Measurements from ENCODE around the gene PLAGL2. TPM values are rescaled to one million over a fixed set of nuclear protein-coding genes. Genes with fewer than 3 reads are reported as not detected.
A peak's percentile ranks its signal among the peaks of the same experiment; 100 is the strongest.

Gene PLAGL2
- total and polyA plus RNA-seq, 2 of the 8 experiments (the other 6 are each of a cell fraction or from before 2014, with no cell fraction given), result 20.6 to 25.4 TPM

DNA sequence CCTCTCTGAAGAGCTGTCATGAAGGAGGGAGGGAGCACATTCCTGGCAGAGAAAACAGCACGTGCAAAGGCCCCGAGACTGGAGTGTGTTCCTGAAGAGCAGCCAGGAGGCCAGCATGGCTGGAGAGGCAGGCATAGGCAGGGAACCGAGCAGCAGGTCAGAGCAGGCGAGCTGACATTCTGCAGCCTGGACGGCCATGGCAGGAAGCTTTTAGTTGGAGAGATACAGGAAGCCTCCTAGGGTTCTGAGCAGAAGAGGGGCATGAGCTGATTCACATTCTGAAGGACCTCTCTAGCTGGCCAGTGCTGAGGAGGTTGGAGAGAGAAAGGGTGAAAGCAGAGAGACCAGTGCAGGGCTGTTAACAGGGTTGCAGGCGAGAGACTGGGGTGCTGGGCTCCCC is 29.9 kb upstream of the PLAGL2 start:
- DNase-seq (ENCODE audit: low read depth in 1 of 2, low spot score in 2 of 2) (no peak), FAIRE-seq (no peak)
- Histone ChIP-seq H3K23ac (ENCODE audit: insufficient read length) (no peak overlapping the region), H2AFZ (ENCODE audit: low read length) (no peak overlapping the region), H4K8ac (ENCODE audit: extremely low read depth, insufficient read depth, low read length) (no peak overlapping the region), H3K36me3 (ENCODE audit: control insufficient read depth in 2 of 4, insufficient read depth in 4 of 4, low read length in 3 of 4) (peaks cover 7 to 29% (median 19%) of the 10 kb centered on the region in 4 experiments; a peak in 6 of 8 replicates), H3K4me2 (ENCODE audit: insufficient read depth in 1 of 2, low read depth in 2 of 2, low read length in 2 of 2) (no peak overlapping the region), H2BK20ac (ENCODE audit: low read length) (no peak overlapping the region), H3K4ac (replicated peaks; ENCODE audit: insufficient read length, low read depth, low read length) (no peak overlapping the region), H2BK12ac (ENCODE audit: low read depth, low read length) (no peak overlapping the region), H3K9ac (replicated peaks in 1 of 4; ENCODE audit: extremely low read depth in 1 of 4, low read depth in 3 of 4, low read length in 3 of 4) (no peak overlapping the region), H3K27ac (ENCODE audit: low read depth, low read length) (no peak overlapping the region), H4K5ac (ENCODE audit: insufficient read length, low read depth, low read length) (no peak overlapping the region), H3K18ac (ENCODE audit: extremely low read depth, low read length) (no peak overlapping the region), H2BK120ac (replicated peaks; ENCODE audit: low read depth, low read length) (no peak overlapping the region), H2AK5ac (ENCODE audit: low read depth, low read length) (no peak overlapping the region), H3K56ac (replicated peaks; ENCODE audit: insufficient read length, low read depth, low read length) (no peak overlapping the region), H3K9me3 (ENCODE audit: insufficient read depth in 2 of 2, low read depth in 1 of 2, low read length in 1 of 2) (no peaks in the 10 kb centered on the region), H3K4me1 (replicated peaks in 1 of 4; ENCODE audit: control insufficient read depth in 3 of 4, insufficient read depth in 4 of 4, low read length in 3 of 4) (peaks cover 0 to 7% (median 4%) of the 10 kb centered on the region in 4 experiments; a peak in 4 of 7 replicates), H3K79me2 (ENCODE audit: control insufficient read depth in 1 of 2, insufficient read depth in 2 of 2, low read length in 2 of 2) (no peaks in the 10 kb centered on the region), H2BK5ac (ENCODE audit: low read depth, low read length) (peak overlapping the region; percentile 60; the same call in 1 of the 2 replicates), H4K20me1 (replicated peaks in 1 of 2; ENCODE audit: control insufficient read depth in 1 of 2, insufficient read depth in 2 of 2, low read length in 2 of 2) (peaks cover 0 to 1% of the 10 kb centered on the region in 2 experiments), H3K4me3 (ENCODE audit: extremely low read depth in 1 of 4, insufficient read depth in 2 of 4, low read depth in 3 of 4, low read length in 4 of 4) (no peak overlapping the region), H2BK15ac (ENCODE audit: low read length) (no peak overlapping the region), H3K27me3 (replicated peaks in 1 of 4; ENCODE audit: control insufficient read depth in 3 of 4, extremely low read depth in 1 of 4, insufficient read depth in 3 of 4, low read length in 3 of 4) (no peaks in the 10 kb centered on the region), H3K23me2 (ENCODE audit: low read depth, low read length) (no peaks in the 10 kb centered on the region), H3K14ac (ENCODE audit: insufficient read length) (no peak overlapping the region), H4K91ac (replicated peaks; ENCODE audit: insufficient read length, low read length) (no peak overlapping the region), H3K79me1 (ENCODE audit: low read depth, low read length) (no peaks in the 10 kb centered on the region)
- CTCF ChIA-PET (ENCODE audit: partially characterized antibody), result no interaction called here
- POLR2A ChIA-PET (ENCODE audit: partially characterized antibody), result interaction anchor here (0.7 to 0.8 kb wide), 2 partner anchors 10 to 16 kb away, joined by 3 read pairs; no protein-coding TSS in a partner anchor
- WGBS, 2 experiments (ENCODE audit: extremely low coverage in 1 of 2, insufficient coverage in 1 of 2, insufficient read length in 1 of 2, insufficient replicate concordance in 2 of 2, low coverage in 1 of 2, low lambda C conversion rate in 2 of 2, missing lambda C conversion rate in 1 of 2), result 95% methylated on average over 6 of the region's 6 CpGs; no CpG with 5 or more reads in 1 of the 2 experiments
- TF ChIP-seq KDM5A (IDR thresholded peaks at IDR 0.05; ENCODE audit: low read length) (no peak), RXRA (IDR thresholded peaks at IDR 0.05; ENCODE audit: insufficient read depth, low read depth, low read length) (no peak), HDAC6 (IDR thresholded peaks at IDR 0.05; ENCODE audit: low read depth, low read length) (no peak), GTF2F1 (IDR thresholded peaks at IDR 0.05; ENCODE audit: borderline replicate concordance, low read depth, low read length) (no peak), ZNF274 (IDR thresholded peaks at IDR 0.05; ENCODE audit: borderline replicate concordance, extremely low read depth, low read length) (no peak), BCL11A (IDR thresholded peaks at IDR 0.05; ENCODE audit: low read depth in 2 of 2, low read length in 2 of 2) (no peak), EZH2 (IDR thresholded peaks at IDR 0.05; ENCODE audit: low read depth, low read length, severe bottlenecking) (no peak), SAP30 (IDR thresholded peaks at IDR 0.05; ENCODE audit: insufficient read depth, insufficient replicate concordance, low read length) (no peak), SUZ12 (IDR thresholded peaks at IDR 0.05; ENCODE audit: low read length) (no peak)
- TF ChIP-seq, protein P1, sequence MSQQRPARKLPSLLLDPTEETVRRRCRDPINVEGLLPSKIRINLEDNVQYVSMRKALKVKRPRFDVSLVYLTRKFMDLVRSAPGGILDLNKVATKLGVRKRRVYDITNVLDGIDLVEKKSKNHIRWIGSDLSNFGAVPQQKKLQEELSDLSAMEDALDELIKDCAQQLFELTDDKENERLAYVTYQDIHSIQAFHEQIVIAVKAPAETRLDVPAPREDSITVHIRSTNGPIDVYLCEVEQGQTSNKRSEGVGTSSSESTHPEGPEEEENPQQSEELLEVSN (IDR thresholded peaks at IDR 0.05), result no peak

All from H1 (cell line).